GM18868 (cell line): ENCODE results near the gene KCNG2.

Experiments
- ATAC-seq: cut with Tn5 transposase; IDR thresholded peaks from one replicate; pipeline ENCODE4 v1.9.1; 2021; ENCODE audit warnings: mild to moderate bottlenecking, moderate library complexity; ENCODE audit not compliant: unreplicated experiment

The KCNG2 gene

DNA sequence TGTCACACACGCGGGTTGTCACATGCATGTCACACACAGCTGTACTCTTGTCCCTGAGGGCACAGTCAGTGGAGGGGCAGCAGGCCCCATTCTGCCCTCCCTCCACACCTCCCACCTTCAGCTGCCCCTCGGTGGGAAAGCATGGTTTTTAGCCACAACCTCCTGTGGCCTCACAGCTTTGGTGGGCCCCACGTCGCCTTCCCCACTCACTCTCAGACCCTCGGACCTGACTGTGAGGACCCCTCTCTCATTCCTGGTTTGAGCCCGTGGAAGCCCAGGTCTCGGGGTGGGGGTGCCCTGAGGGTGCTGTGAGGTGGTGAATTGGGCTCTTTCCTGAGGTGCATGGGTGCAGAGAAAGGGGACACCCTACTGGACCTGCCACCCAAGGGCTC is 19.9 kb downstream of the KCNG2 start:
- ATAC-seq = no peak

DNA sequence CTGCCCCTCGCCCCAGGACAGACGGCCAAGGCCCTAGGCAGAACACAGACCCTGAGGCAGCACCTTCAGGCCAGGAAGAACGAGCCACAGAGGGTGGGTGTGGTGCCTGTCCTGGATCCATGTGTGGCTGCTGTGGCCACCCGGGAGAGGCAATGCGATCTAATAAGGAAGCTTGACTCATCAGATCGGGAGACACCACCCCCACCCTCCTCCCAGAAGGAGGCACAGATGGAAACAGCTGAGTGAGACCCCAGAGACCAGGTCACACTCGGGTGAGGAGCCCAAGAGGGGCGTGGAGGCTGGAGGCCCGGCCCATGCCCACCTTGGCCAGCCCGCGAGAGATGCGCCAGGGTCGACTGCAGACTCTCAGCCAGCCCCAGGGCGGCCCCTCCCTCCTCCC is 20.3 kb downstream of the KCNG2 start:
- no peak for ATAC-seq

DNA sequence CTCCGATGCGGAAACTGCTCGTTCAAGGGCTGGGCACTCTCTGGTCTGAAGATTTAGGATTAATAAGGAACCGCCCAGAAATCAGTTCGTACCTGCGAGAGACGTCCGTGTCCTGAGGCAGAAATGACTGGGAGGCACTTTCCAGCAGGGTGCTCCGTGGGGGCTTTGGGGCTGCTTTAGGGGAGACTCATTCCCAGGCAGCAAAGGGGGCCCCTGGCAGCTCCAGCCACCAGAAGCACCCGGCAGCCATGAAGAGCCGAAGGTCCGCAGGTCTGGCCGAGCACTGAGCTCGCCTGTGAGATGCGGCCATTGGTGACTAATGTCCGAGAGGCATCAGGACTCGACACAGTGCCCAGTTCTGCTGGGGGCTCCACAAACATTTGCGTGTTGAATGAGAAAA is 20.9 kb downstream of the KCNG2 start:
- no peak for ATAC-seq

DNA sequence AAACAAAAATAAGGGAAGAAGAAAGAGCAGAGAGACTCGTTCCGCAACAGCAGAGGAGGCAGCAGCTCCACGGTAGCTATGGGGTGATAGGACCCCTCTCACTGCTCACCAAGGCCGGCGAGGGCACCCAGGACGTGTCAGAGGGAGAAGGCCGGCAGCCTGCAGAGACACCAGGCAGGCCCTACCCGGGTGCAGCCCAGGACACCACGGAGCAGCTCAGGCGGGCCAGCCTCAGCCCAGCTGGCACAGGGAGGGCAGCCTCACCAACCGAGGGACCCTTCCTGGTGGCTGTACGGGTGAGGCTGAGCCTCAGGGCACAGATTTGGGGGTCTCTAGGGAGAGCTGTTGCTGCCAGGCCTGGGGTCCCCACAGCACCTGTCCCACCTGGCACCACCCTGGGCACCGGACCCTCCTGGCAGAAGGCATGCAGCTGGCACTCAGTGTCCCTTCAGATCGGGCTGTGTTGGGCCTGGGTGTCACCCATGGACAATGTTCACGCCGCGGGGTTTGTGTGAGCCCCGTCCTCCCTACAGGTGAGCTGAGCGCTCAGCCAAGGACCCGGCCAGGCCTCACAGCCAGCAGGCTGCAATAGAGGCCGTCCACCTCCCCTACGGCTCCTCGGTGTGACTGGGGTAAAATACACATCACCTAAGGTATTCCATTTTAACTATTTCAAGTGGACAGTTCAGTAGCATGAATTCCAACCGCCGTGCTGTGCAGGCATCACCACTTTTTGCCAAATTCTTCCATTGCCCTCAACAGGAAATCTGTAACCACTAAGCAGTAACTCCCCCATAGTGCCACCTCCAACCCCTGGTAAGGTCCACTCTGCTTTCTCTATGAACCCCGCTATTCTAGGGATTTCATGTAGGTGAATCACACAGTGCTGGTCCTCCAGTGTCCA is 21.6 kb downstream of the KCNG2 start:
- no peak for ATAC-seq

DNA sequence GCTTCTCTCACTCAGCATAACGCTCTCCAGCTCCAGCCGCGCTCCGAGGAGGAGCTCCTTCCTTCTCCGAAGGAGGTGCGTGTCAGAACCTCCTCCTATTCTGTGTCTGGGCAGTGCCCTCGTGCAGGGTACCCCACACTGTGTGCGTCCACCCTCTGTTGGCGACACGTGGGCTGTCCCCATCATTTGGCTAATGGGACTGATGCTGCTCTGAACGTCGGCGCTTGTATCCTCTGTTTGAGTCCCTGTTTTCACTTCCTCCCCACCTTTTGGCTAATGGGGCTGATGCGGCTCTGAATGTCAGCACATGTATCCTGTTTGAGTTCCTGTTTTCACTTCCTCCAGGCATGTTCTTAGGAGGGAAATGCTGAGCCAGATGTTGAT is 22.2 kb downstream of the KCNG2 start:
- peak; percentile 97 for ATAC-seq

DNA sequence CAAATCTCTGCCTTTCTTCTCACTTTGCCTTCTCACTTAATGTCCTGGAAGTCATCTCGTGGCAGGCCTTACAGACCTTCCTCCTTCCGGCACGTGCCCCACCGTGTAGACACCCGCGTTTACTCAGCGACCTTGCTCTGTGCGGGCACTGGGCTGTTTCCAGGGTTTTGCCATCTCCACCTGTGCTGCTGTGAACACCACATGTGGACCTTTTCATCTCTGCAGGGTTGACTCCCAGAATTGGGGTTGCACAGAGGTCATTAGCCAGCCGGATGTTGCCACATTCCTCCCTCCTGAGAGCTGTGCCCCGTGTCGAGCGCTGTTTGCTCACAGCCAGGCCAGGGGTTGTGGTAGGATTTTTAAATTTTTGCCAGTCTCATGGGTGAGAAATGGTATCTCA is 25.4 kb downstream of the KCNG2 start:
- ATAC-seq = no peak

DNA sequence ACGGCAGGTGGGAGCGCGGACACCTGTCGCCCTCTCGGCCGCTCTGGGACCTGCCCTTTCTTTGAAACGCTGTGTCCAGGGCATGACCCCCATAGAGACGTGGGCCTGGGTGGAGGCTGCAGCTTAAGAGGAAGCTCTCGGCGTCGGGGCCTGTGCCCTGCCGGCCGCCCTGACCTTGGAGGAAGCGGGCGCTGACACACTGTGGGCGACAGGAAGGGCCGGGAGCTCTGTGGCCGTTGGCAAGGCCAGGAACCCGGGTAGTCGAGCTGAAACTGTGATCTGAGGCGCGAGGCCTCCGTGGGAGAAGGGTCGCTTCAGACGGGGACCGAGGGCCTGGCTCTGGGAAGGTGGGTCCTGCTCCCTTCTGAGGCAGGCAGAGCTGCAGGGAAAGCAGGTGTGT is 28.2 kb downstream of the KCNG2 start:
- ATAC-seq = no peak

DNA sequence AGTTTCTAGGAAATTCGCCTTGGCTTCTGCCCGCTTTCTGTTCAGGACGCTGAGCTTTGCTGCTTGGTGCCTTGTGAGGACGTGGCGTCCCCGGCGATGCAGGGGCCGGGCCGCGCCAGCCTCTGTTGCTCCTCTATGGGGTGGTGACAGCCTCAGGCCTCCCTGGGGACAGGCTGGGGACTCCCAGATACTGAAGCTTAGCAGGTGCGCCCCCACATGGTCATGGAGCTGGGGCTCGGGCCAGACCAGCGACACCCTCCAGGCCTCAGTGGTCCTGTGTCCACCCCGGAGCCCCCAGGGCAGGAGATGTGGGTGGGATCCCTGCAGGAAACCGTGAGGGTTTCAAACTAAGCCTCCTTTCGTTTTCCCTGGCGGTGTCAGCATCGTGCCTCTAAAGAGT is 29.2 kb downstream of the KCNG2 start:
- peak; percentile 60 for ATAC-seq

DNA sequence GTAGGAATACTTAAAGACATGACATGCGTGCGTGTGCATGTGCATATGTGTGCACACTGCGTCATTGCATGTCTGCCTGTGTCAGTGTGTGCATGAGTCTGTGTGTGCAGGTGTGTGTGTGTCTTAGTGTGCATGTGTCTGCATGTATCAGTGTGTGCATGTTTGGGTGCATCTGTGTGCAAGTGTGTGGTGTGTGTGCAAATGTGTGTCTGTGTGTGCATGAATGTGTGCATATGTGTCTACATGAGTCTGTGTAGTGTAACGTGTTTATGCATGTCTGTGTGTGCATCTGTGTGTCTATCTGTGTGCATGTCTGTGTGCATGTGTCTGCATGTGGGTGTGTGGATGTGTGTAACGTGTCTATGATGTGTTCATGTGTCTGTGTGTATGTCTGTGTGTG is 30.5 kb downstream of the KCNG2 start:
- ATAC-seq = no peak

DNA sequence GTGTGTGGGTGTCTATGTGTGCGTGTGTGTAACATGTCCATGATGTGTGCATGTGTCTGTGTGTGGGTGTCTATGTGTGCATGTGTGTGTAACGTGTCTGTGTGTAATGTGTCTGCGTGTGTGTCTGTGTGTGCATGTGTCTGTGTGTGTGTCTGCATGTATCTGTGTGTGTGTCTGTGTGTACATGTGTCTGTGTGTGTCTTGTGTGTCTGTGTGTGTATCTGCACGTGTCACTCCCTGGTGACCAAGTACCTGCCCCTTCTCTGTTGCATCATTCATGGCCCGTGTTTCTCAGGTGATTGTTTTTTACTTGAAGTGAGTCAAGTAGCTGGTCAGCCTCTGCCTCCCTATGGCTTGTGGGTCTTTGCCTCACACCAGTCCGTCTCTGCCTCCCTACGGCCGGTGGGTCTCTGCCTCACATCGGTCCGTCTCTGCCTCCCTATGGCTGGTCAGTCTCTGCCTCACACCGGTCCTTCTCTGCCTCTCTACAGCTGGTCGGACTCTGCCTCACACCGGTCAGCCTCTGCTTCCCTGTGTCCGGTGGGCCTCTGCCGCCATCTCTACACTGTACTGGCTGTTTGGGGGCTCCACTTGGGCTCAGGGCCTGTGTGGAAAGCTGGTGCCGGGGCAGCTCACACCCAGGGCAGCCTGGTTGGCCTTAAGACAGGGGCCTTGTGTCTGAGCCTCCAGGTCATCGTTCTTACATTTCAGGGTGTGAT is 31.6 kb downstream of the KCNG2 start:
- no peak for ATAC-seq

DNA sequence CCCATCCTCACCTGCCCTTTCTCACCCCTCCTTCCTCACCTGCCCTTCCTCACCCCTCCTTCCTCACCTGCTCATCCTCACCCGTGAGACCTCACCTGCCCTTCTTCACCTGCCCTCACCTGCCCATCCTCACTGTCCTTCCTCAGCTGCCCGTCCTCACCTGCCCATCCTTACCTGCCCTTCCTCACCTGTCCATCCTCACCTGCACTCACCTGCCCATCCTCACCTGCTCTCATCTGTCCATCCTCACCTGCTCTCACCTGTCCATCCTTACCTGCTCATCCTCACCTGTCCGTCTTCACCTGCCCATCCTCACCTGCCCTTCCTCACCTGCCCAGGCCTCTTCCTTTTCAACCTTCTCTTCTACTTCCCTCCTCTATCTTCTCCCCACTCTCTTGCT is 34.4 kb downstream of the KCNG2 start:
- ATAC-seq = no peak

DNA sequence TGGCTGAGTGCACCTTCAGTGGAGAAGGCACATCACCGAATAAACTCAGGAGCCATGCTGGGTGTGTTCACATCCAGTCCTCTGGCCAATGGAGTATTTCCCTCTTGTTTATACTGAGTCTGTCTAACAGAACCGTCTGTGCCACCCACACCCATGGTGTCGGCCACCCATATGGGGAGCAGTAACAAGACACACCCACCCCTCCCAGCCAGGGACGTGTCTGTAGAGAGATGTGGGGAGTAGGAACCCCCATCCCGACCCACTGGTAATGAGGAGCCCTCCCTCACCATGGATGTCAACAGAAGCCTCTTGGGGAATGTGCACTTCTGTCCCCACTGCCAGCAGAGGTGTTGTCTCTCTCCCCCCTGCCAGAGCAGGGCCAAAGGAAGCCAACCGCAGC is 37.1 kb downstream of the KCNG2 start:
- no peak for ATAC-seq

DNA sequence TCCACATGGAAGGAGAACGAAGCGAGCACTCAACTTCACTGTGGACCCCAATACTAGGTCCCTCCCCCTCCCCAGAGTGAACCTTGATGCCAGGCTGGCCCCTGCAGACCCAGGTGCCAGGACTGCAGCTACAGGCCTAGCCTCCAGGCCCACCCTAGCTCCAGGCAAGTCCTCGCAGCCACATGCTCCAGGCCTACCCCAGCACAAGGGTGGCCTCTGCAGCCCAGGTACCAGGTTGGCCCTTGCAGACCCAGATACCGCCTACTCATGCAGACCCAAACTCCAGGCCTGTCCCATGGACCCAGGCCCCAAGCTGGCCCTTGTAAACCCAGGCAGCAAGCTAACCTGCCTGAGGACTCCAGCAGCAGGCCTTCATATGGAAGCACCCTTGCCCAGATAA is 44.2 kb downstream of the KCNG2 start:
- ATAC-seq = no peak

DNA sequence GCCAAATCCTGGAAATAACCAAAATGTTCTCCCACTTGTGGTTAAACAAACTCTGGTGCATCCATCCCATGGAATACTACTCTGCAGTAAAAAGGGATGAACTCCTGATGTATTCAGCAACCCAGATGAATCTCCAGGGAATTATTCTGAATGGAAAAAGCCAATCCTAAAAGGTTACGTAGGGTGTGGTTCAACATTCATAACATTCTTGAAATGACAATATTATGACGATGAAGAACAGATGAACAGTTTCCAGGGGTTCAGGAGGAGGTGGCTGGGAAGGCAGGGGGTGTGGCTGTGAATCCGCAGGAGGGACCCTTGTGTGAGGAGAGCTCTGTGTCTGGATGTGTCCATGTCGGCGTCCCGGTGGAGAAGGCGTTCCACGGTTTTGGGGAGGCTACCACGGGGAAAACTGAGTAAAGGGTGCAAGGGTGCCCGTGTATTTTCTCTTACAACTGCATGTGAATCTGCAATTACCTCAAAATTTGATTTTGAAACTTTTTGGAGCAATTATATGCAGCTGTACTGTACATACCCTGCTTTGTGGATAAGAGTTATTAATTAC is 47.3 kb downstream of the KCNG2 start:
- ATAC-seq = no peak

DNA sequence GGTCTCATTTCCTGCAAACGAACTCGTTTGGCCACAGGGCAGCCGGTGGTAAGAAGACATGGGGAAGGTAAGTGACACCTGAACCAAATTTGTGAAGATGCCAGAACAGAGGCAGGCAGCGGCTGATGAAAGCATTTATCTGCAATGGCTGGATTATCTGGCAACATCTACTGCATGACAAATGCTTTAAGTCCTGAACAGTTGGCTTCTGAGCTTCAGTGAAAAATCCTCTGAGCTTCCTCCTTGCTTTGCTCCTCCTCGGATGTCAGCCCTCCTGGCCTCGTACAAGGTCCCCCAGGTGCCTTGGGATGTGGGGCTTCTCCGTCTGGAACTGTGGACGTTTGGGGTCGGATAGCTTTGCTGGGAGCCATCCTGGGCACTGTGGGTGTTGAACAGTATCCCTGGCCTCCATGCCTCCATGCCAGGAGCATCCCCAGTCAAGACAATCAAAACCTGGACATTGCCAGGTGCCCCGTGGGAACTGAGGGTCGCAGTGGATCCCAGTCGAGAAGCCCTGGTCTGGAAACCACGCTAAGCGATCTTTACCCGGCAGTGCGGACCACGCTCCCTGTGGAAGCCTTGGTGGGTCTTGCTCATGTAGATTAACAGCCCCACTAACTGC is 49.3 kb downstream of the KCNG2 start:
- no peak for ATAC-seq

DNA sequence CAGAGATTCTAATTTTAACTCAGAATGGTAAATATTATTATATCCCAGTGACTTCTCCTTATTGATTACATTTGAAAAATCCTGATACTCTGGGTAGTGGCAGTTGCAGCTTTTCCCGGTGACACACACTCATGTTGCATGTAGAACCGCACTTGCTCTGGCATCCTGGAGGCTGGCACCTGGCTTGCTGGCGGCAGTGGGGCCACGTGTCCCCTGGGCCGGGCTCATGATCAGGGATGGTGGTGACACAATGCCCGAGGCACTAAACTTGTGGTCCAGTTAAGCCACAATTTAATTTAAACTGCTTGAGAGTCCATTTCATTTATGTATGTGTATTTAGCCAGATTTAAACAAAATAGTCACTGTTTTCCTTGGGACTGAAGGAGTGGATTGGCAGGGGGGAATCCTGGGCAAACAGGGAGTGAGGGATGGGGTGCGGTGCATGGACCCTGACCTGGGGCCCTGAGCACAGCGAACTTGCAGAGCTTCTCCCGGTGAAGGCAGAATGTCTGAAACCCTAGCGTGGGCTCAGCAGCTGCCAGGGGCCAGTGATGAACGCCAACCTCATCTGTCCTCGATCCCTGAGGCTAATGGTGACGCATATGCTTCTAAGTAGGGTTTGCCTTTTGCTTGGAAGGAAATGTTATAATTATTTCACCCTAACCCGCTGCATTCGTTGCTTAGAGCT is 50.0 kb downstream of the KCNG2 start:
- no peak for ATAC-seq

DNA sequence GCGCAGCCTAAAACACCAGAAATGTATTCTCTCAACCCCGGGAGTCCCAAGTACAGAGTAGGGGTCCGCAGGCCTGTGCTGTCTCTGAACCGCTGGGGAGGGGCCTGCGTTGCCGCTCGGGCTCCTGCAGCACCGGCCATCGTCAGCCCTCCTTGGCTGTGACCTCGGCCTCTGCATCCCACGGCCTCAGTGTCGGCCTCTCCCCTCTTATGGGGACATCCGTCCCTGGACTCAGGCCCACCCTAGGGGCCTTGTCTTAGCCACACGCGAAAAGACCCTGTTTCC is 50.5 kb downstream of the KCNG2 start:
- no peak for ATAC-seq

DNA sequence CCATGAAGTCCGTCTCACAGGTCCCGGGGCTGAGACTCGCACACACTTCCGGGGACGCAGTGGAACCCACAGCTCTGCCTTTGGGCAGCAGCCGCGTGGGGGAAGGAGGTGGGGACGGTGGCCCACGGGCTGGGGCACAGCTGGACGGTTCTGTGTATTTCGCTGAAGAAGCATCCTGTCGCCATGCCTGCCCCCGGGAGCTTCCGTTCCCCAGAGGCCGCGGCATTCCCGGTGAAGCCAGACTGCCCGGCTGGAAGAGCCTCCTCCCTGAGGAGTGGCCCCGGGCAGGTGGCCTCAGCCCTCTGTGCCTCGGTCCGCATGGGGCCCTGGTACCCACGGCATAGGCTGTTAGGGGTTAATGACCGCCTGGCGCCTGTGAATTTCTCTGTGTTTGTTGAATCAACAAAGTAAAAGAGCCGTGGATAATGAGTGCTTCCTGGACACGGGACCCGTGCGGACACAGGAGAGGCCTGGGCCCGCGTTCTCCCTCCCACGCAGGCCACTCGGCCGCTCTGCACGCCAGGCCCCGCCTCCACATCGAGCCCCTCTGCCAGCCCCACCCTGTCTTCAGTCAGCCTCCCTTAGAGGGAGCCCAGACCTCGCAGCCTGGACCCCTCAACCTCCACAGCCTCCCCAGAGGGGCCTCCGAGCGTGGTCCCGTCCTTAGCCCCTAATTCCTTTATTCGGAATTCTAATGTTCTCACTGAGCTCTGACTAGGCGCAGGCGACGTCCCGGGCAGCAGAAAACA is 51.0 kb downstream of the KCNG2 start:
- ATAC-seq = no peak

DNA sequence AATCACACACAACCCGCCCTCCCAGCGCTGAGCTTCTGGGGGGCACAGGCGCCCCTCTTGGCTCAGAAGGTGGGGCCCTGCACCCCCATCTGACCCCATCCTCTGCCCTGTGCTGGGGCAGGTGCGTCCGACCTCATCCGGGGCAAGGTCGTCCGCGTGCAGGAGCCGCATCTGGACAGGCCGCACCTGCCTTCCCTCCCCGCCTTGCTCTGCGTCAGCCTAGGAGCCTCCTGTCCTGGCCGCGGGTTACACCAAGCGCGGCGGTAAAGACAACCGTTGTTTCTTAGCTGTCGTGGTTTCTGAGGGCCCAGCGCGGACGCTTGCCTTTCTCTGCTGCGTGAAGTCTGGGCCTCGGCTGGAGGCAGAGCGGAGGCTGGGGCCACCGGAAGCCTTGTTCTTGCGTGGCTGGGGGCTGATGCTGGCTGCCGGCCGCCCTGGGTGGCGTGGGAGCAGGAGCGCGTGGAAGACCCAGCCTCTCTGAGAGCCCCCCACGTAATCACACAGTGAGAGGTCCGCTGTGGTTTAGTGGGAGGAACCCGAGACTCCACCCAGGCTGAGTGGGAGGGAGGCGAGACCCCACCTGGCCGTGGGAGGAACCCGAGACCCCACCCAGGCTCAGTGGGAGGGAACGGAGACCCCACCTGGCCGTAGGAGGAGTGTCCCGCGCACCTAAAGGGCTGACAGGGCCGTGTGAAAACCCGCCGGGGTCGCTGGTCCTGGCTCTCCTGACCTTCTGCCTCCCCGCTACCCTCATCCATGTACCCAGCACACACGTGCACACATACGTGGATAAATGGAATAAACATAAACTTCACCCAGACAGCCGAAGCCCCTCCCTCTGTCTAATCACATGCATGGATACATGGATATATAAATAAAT is 51.8 kb downstream of the KCNG2 start:
- ATAC-seq = no peak

DNA sequence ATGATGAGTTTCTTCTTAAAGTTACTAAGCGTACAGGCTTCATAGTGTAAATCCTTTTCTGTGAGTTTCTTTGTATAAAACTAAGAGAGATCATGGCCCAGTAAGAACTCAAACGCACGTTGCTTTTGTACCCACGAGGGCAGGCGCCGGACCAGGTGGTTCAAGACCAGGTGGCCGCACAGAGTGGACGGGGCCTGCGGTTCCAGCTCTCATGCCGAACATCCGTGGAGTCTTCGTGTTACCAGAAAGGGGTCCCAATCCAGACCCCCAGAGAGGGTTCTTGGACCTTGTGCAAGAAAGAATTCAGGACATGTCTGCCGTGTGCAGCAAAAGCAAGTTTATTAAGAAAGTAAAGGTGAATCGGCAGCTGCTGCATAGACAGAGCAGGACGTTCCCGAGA is 53.0 kb downstream of the KCNG2 start:
- ATAC-seq = no peak
